GM23248 (cell line): ENCODE data around the gene DDX10.

ENCODE experiments used
- EZH2 ChIP-seq: fragments of 200-600 bp; sonication (generic); IDR thresholded peaks from 2 replicates; pipeline ENCODE4 v1.6.1; 2018; ENCODE audit warnings: antibody characterized with exemption, mild to moderate bottlenecking; ENCODE audit not compliant: insufficient read depth, poor library complexity, severe bottlenecking
- EZH2phosphoT487 ChIP-seq: fragments of 200-600 bp; sonication (generic); IDR thresholded peaks from 2 replicates; pipeline ENCODE4 v1.6.1; 2018; ENCODE audit warnings: antibody characterized with exemption, moderate library complexity, mild to moderate bottlenecking, low read depth; ENCODE audit not compliant: insufficient read depth

- no peak for TF ChIP-seq EZH2phosphoT487
- no peak for TF ChIP-seq EZH2
Observed at GRCh38 chr11:108781946-108782345, 117.1 kb downstream of the DDX10 start.
